Transverse colon (tissue), 4 donors: ENCODE data around the gene KCNAB2. TPM values are rescaled to one million over a fixed set of nuclear protein-coding genes. Genes with fewer than 3 reads are reported as not detected.

Experiments
- DNase-seq: peaks from one replicate; pipeline ENCODE4 v3.0.0-alpha.2; 2019
- H3K27ac ChIP-seq, 4 donors: fragments of 200-600 bp; sonication (generic); 2 replicates each; pipeline ENCODE4 v1.5.1; 2016 to 2018; ENCODE audit warnings: inconsistent platforms in 4 of 4
- H3K27me3 ChIP-seq: fragments of 200-600 bp; sonication (generic); 2 replicates; pipeline ENCODE4 v1.5.1; 2017; ENCODE audit warnings: inconsistent platforms
- H3K36me3 ChIP-seq, 4 donors: fragments of 200-600 bp; sonication (generic); 2 replicates each; pipeline ENCODE4 v1.5.1; 2017 to 2019; ENCODE audit warnings: inconsistent platforms in 4 of 4
- H3K4me1 ChIP-seq, 4 donors: fragments of 200-600 bp; sonication (generic); 2 replicates each; pipeline ENCODE4 v1.5.1; 2017 to 2020; ENCODE audit warnings: inconsistent platforms in 4 of 4
- H3K4me3 ChIP-seq, 4 donors: fragments of 200-600 bp; sonication (generic); 1 replicate in 1 of 4; 2 replicates in 3 of 4; pipeline versions ENCODE4 v1.5.1 to v1.6.1; 2017 to 2019; ENCODE audit warnings: inconsistent platforms in 4 of 4
- H3K9me3 ChIP-seq, 2 donors: fragments of 200-600 bp; sonication (generic); 2 replicates each; pipeline ENCODE4 v1.5.1; 2017 to 2019; ENCODE audit warnings: inconsistent platforms in 2 of 2
- CTCF ChIP-seq, 5 experiments: fragments of 200-600 bp in 3 of 5; fragments of 450-650 bp in 2 of 5; sonication (generic) in 3 of 5; IDR thresholded peaks; 1 replicate in 2 of 5; 2 replicates in 3 of 5; pipeline ENCODE4 v1.5.1; 2016 to 2017; ENCODE audit warnings: antibody characterized with exemption in 5 of 5, inconsistent platforms in 3 of 5, mild to moderate bottlenecking in 2 of 5, moderate library complexity in 1 of 5
- EP300 ChIP-seq: sonication (generic); formaldehyde crosslinking; IDR thresholded peaks from one replicate; pipeline ENCODE4 v1.6.1; 2017; ENCODE audit warnings: antibody characterized with exemption, low read depth
- POLR2A ChIP-seq: fragments of 450-650 bp; IDR thresholded peaks from one replicate; pipeline ENCODE4 v1.6.1; 2016; ENCODE audit warnings: antibody characterized with exemption, mild to moderate bottlenecking, moderate library complexity
- POLR2AphosphoS5 ChIP-seq, 3 donors: sonication (generic); formaldehyde crosslinking; IDR thresholded peaks; one replicate each; pipeline ENCODE4 v1.6.1; 2016; ENCODE audit warnings: antibody characterized with exemption in 3 of 3
- WGBS, 2 donors: methylation state at CpG; one replicate each; pipeline ENCODE4 v1.1.5; 2018; ENCODE audit warnings: low coverage in 1 of 2; 5-methylcytosine and 5-hydroxymethylcytosine counted together
- in situ Hi-C, 4 donors: fragments of 200-750 bp; cut with MboI; loops; one replicate each; pipeline versions ENCODE4 v1.15.0 to v1.15.1; 2017; ENCODE audit warnings: low sequenced_read_pairs in 3 of 4, low pct_ligation_motif_present in 1 of 4, low pct_unique_long_range_greater_than_20kb in 1 of 4
- intact Hi-C: fragments of 100-400 bp; cut with DNase I; formaldehyde crosslinking; loops from one replicate; pipeline ENCODE4 v1.15.1; 2023; ENCODE audit warnings: low total_unique reads
- total RNA-seq, 4 donors: library from RNA; depleted of rRNA; stranded (reverse); fragments of >200 nt; gene quantifications; one replicate each; pipeline ENCODE4 v1.1.0, GENCODE V29; 2016

KCNAB2 gene
- total RNA-seq, 4 donors from 2014 or later, result 1.00 to 25.4 (median 7.9) TPM

- in situ Hi-C loops, result no loop called here
- Histone ChIP-seq H3K27me3 (no peaks in the 10 kb centered on the region), H3K9me3 (no peaks in the 10 kb centered on the region), H3K36me3 (no peaks in the 10 kb centered on the region), H3K4me3 (no peak overlapping the region), H3K27ac (no peak overlapping the region), H3K4me1 (no peaks in the 10 kb centered on the region)
- DNase-seq, result peak; percentile 32
- intact Hi-C loops, result no loop called here
- WGBS, 2 donors, result 0 to 38% methylated on average over 1 to 15 of the region's 15 CpGs
- TF ChIP-seq EP300, result no peak
- TF ChIP-seq POLR2AphosphoS5 (IDR thresholded peaks at IDR 0.05), result no peak
- peak; percentile 12 to 47 (median 34) for TF ChIP-seq CTCF (IDR thresholded peaks at IDR 0.05)
These were observed 63.4 kb downstream of the KCNAB2 start for GRCh38 chr1:6108937-6109614.

GRCh38 chr1:6109688-6110087 is 64.0 kb downstream of the KCNAB2 start:
- Histone ChIP-seq H3K4me1 (no peaks in the 10 kb centered on the region), H3K27me3 (no peaks in the 10 kb centered on the region), H3K4me3 (no peak overlapping the region), H3K27ac (no peak overlapping the region), H3K36me3 (no peaks in the 10 kb centered on the region), H3K9me3 (no peaks in the 10 kb centered on the region)
- TF ChIP-seq EP300 (no peak), POLR2A (no peak), POLR2AphosphoS5 (IDR thresholded peaks at IDR 0.05) (no peak), CTCF (IDR thresholded peaks at IDR 0.05) (no peak)
- WGBS, 2 donors, result 68% methylated on average over 22 of the region's 24 CpGs; no CpG with 5 or more reads in 1 of the 2 donors
- no peak for DNase-seq
- in situ Hi-C loops (no loop called here), intact Hi-C loops (no loop called here)

- H3K27ac ChIP-seq, result no peak overlapping the region
- no peaks in the 10 kb centered on the region for H3K9me3 ChIP-seq
- TF ChIP-seq EP300 (no peak), POLR2A (no peak), POLR2AphosphoS5 (IDR thresholded peaks at IDR 0.05) (no peak), CTCF (IDR thresholded peaks at IDR 0.05) (no peak)
- DNase-seq, result no peak
- no peaks in the 10 kb centered on the region for H3K36me3 ChIP-seq
- in situ Hi-C loops (no loop called here), intact Hi-C loops (no loop called here)
- H3K4me3 ChIP-seq, result no peak overlapping the region
- H3K27me3 ChIP-seq, result no peaks in the 10 kb centered on the region
- 66% methylated on average over 13 of the region's 15 CpGs; no CpG with 5 or more reads in 1 of the 2 donors for WGBS, 2 donors
- H3K4me1 ChIP-seq, result no peaks in the 10 kb centered on the region
These were observed 64.6 kb downstream of the KCNAB2 start for GRCh38 chr1:6110326-6110725.

GRCh38 chr1:6111571-6111970 is 65.9 kb downstream of the KCNAB2 start:
- H3K27me3 ChIP-seq, result no peaks in the 10 kb centered on the region
- no peaks in the 10 kb centered on the region for H3K36me3 ChIP-seq
- no peak overlapping the region for H3K27ac ChIP-seq
- no peak for DNase-seq
- H3K4me3 ChIP-seq, result no peak overlapping the region
- no peaks in the 10 kb centered on the region for H3K4me1 ChIP-seq
- TF ChIP-seq POLR2AphosphoS5 (IDR thresholded peaks at IDR 0.05) (no peak), CTCF (IDR thresholded peaks at IDR 0.05) (no peak), POLR2A (no peak), EP300 (no peak)
- in situ Hi-C loops, result no loop called here
- intact Hi-C loops, result no loop called here
- 68 to 74% methylated on average over 5 to 24 of the region's 24 CpGs for WGBS, 2 donors
- H3K9me3 ChIP-seq, result no peaks in the 10 kb centered on the region
